Measurements from ENCODE around the gene HDAC5. TPM values are rescaled to one million over a fixed set of nuclear protein-coding genes. Genes with fewer than 3 reads are reported as not detected.

The HDAC5 gene
- total and polyA plus RNA-seq, 2 of the 8 experiments (the other 6 are each of a cell fraction or from before 2014, with no cell fraction given), result 48.5 to 54.4 TPM

GRCh38 chr17:44059101-44059892 is 64.1 kb downstream of the HDAC5 start:
- Histone ChIP-seq H2BK120ac (replicated peaks; ENCODE audit: low read depth, low read length) (no peak overlapping the region), H4K5ac (ENCODE audit: insufficient read length, low read depth, low read length) (no peak overlapping the region), H3K4me2 (ENCODE audit: insufficient read depth in 1 of 2, low read depth in 2 of 2, low read length in 2 of 2) (no peak overlapping the region), H3K9ac (replicated peaks in 1 of 4; ENCODE audit: extremely low read depth in 1 of 4, low read depth in 3 of 4, low read length in 3 of 4) (no peak overlapping the region), H3K23me2 (ENCODE audit: low read depth, low read length) (no peaks in the 10 kb centered on the region), H3K36me3 (ENCODE audit: control insufficient read depth in 2 of 4, insufficient read depth in 4 of 4, low read length in 3 of 4) (peaks cover 9 to 66% (median 38%) of the 10 kb centered on the region in 4 experiments; a peak in 6 of 8 replicates), H3K14ac (ENCODE audit: insufficient read length) (no peak overlapping the region), H3K79me1 (ENCODE audit: low read depth, low read length) (peaks cover 10% of the 10 kb centered on the region; the same call in 1 of the 2 replicates), H4K8ac (ENCODE audit: extremely low read depth, insufficient read depth, low read length) (no peak overlapping the region), H2BK20ac (ENCODE audit: low read length) (no peak overlapping the region), H2BK12ac (ENCODE audit: low read depth, low read length) (no peak overlapping the region), H2BK5ac (ENCODE audit: low read depth, low read length) (no peak overlapping the region), H2BK15ac (ENCODE audit: low read length) (no peak overlapping the region), H3K27ac (ENCODE audit: low read depth, low read length) (no peak overlapping the region), H3K18ac (ENCODE audit: extremely low read depth, low read length) (no peak overlapping the region), H3K79me2 (ENCODE audit: control insufficient read depth in 1 of 2, insufficient read depth in 2 of 2, low read length in 2 of 2) (peaks cover 28 to 89% of the 10 kb centered on the region in 2 experiments), H3K56ac (replicated peaks; ENCODE audit: insufficient read length, low read depth, low read length) (no peak overlapping the region), H4K91ac (replicated peaks; ENCODE audit: insufficient read length, low read length) (no peak overlapping the region), H3K4ac (replicated peaks; ENCODE audit: insufficient read length, low read depth, low read length) (no peak overlapping the region), H3K4me3 (ENCODE audit: extremely low read depth in 1 of 4, insufficient read depth in 2 of 4, low read depth in 3 of 4, low read length in 4 of 4) (no peak overlapping the region), H3K9me3 (ENCODE audit: insufficient read depth in 2 of 2, low read depth in 1 of 2, low read length in 1 of 2) (no peaks in the 10 kb centered on the region), H3K23ac (ENCODE audit: insufficient read length) (no peak overlapping the region), H3K4me1 (replicated peaks in 1 of 4; ENCODE audit: control insufficient read depth in 3 of 4, insufficient read depth in 4 of 4, low read length in 3 of 4) (peaks cover 0 to 2% (median 0%) of the 10 kb centered on the region in 4 experiments; a peak in 1 of 7 replicates), H3K27me3 (replicated peaks in 1 of 4; ENCODE audit: control insufficient read depth in 3 of 4, extremely low read depth in 1 of 4, insufficient read depth in 3 of 4, low read length in 3 of 4) (no peaks in the 10 kb centered on the region), H4K20me1 (replicated peaks in 1 of 2; ENCODE audit: control insufficient read depth in 1 of 2, insufficient read depth in 2 of 2, low read length in 2 of 2) (peaks cover 7% of the 10 kb centered on the region in 2 experiments), H2AK5ac (ENCODE audit: low read depth, low read length) (no peak overlapping the region), H2AFZ (ENCODE audit: low read length) (no peak overlapping the region)
- 95% methylated on average over 14 of the region's 14 CpGs; no CpG with 5 or more reads in 1 of the 2 experiments for WGBS, 2 experiments (ENCODE audit: extremely low coverage in 1 of 2, insufficient coverage in 1 of 2, insufficient read length in 1 of 2, insufficient replicate concordance in 2 of 2, low coverage in 1 of 2, low lambda C conversion rate in 2 of 2, missing lambda C conversion rate in 1 of 2)
- FAIRE-seq, result no peak
- POLR2A ChIA-PET (ENCODE audit: partially characterized antibody), result interaction anchor here (0.8 to 5.2 kb wide), 8 partner anchors 8 to 54 kb away, joined by 3 to 31 read pairs (median 4); no protein-coding TSS in a partner anchor
- DNase-seq (ENCODE audit: low read depth in 1 of 2, low spot score in 2 of 2), result no peak
- CTCF ChIA-PET (ENCODE audit: partially characterized antibody), result interaction anchor here (0.6 to 2.3 kb wide), 8 partner anchors 9 to 109 kb away, joined by 3 to 10 read pairs (median 3); no protein-coding TSS in a partner anchor
- TF ChIP-seq, protein P1, sequence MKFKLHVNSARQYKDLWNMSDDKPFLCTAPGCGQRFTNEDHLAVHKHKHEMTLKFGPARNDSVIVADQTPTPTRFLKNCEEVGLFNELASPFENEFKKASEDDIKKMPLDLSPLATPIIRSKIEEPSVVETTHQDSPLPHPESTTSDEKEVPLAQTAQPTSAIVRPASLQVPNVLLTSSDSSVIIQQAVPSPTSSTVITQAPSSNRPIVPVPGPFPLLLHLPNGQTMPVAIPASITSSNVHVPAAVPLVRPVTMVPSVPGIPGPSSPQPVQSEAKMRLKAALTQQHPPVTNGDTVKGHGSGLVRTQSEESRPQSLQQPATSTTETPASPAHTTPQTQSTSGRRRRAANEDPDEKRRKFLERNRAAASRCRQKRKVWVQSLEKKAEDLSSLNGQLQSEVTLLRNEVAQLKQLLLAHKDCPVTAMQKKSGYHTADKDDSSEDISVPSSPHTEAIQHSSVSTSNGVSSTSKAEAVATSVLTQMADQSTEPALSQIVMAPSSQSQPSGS (IDR thresholded peaks at IDR 0.05; ENCODE audit: low read length), result no peak
- TF ChIP-seq JUN (IDR thresholded peaks at IDR 0.05; ENCODE audit: low read depth, low read length), result no peak
- no peak for TF ChIP-seq KDM1A (IDR thresholded peaks at IDR 0.05; ENCODE audit: borderline replicate concordance, low read length)
- no peak for TF ChIP-seq NANOG (IDR thresholded peaks at IDR 0.05; ENCODE audit: insufficient read depth, low read depth, low read length, poor library complexity, severe bottlenecking)
- TF ChIP-seq, protein P2, sequence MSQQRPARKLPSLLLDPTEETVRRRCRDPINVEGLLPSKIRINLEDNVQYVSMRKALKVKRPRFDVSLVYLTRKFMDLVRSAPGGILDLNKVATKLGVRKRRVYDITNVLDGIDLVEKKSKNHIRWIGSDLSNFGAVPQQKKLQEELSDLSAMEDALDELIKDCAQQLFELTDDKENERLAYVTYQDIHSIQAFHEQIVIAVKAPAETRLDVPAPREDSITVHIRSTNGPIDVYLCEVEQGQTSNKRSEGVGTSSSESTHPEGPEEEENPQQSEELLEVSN (IDR thresholded peaks at IDR 0.05), result no peak
- no peak for TF ChIP-seq CEBPB (IDR thresholded peaks at IDR 0.05; ENCODE audit: low read depth, low read length)

All from H1 (cell line).